ENCODE measurements around the gene TNNC1.

GRCh38 chr3:52422669-52423068 lies 31.2 kb downstream of the TNNC1 start:
- TF ChIP-seq ZBTB33 (IDR thresholded peaks at IDR 0.05) = no peak
- no peak for TF ChIP-seq CTCF (IDR thresholded peaks at IDR 0.05; ENCODE audit: low read depth, low read length, missing input control)
- TF ChIP-seq YY1 (IDR thresholded peaks at IDR 0.05) = no peak
- TF ChIP-seq GABPA (IDR thresholded peaks at IDR 0.05 in 1 of 2, conservative IDR thresholded peaks at IDR 0.05 in 1 of 2) = no peak
- TF ChIP-seq REST (IDR thresholded peaks at IDR 0.05) = no peak
- TF ChIP-seq MAX (IDR thresholded peaks at IDR 0.05) = no peak

All from liver (tissue), 3 donors.